NB4 (cell line): ENCODE results near the gene ID1.
"Not testable (repeated sequence)": the region's sequence is repeated elsewhere in the genome, so short reads cannot be mapped to it uniquely, and the experiment has no call there.

Experiments
- MYC ChIP-seq: IDR thresholded peaks from 2 replicates; pipeline ENCODE4 v1.6.1; 2011; ENCODE audit warnings: low read depth, low read length
- TF ChIP-seq, protein P1 (sequence below): IDR thresholded peaks from one replicate; pipeline ENCODE4 v1.5.1; 2012; ENCODE audit warnings: low read depth, low read length

DNA sequence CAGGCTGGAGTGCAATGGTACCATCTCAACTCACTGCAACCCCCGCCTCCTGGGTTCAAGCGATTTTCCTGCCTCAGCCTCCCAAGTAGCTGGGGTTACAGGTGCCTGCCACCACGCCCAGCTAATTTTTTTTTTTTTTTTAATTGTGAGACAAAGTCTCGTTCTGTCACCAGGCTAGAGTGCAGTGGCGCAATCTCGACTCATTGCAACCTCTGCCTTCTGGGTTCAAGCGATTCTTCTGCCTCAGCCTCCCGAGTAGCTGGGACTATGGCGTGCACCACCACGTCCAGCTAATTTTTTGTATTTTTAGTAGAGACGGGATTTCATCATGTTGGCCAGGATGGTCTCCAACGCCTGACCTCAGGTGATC lies 7.2 kb downstream of the ID1 start:
- TF ChIP-seq, protein P1, sequence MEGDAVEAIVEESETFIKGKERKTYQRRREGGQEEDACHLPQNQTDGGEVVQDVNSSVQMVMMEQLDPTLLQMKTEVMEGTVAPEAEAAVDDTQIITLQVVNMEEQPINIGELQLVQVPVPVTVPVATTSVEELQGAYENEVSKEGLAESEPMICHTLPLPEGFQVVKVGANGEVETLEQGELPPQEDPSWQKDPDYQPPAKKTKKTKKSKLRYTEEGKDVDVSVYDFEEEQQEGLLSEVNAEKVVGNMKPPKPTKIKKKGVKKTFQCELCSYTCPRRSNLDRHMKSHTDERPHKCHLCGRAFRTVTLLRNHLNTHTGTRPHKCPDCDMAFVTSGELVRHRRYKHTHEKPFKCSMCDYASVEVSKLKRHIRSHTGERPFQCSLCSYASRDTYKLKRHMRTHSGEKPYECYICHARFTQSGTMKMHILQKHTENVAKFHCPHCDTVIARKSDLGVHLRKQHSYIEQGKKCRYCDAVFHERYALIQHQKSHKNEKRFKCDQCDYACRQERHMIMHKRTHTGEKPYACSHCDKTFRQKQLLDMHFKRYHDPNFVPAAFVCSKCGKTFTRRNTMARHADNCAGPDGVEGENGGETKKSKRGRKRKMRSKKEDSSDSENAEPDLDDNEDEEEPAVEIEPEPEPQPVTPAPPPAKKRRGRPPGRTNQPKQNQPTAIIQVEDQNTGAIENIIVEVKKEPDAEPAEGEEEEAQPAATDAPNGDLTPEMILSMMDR = not testable (repeated sequence)
- TF ChIP-seq MYC = not testable (repeated sequence)
